ENCODE results near the gene CHST8.

The CHST8 gene

GRCh38 chr19:33582914-33583313 lies 38.8 kb upstream of the CHST8 start:
- H3K79me2 ChIP-seq (ENCODE audit: insufficient read depth, low read length), result no peaks in the 10 kb centered on the region
- TF ChIP-seq EZH2 (IDR thresholded peaks at IDR 0.05; ENCODE audit: borderline replicate concordance, low read depth, low read length, severe bottlenecking) (no peak), CTCF (IDR thresholded peaks at IDR 0.05; ENCODE audit: borderline replicate concordance, extremely low read depth, low read length, poor library complexity, severe bottlenecking) (no peak)
- no peak overlapping the region for H3K27ac ChIP-seq (ENCODE audit: low read length)
- no peak for ATAC-seq (ENCODE audit: insufficient read depth, low read depth)
- H3K27me3 ChIP-seq (ENCODE audit: insufficient read depth, low read length, poor library complexity), result no peaks in the 10 kb centered on the region
- no peak overlapping the region for H2AFZ ChIP-seq (ENCODE audit: low read depth, low read length)
- H3K4me3 ChIP-seq (ENCODE audit: low read depth in 1 of 2, low read length in 2 of 2), result no peak overlapping the region
- no peak overlapping the region for H3K9ac ChIP-seq (ENCODE audit: low read depth, low read length)
- no peaks in the 10 kb centered on the region for H3K9me3 ChIP-seq (ENCODE audit: insufficient read depth, low read length, severe bottlenecking)
- DNase-seq, result no peak
- H3K36me3 ChIP-seq (ENCODE audit: insufficient read depth, low read length), result no peaks in the 10 kb centered on the region
- H4K20me1 ChIP-seq (ENCODE audit: insufficient read depth, low read length), result no peaks in the 10 kb centered on the region
- no peak overlapping the region for H3K4me2 ChIP-seq (ENCODE audit: insufficient read depth, low read length)
- no peaks in the 10 kb centered on the region for H3K4me1 ChIP-seq (ENCODE audit: insufficient read depth, low read length)

DNA sequence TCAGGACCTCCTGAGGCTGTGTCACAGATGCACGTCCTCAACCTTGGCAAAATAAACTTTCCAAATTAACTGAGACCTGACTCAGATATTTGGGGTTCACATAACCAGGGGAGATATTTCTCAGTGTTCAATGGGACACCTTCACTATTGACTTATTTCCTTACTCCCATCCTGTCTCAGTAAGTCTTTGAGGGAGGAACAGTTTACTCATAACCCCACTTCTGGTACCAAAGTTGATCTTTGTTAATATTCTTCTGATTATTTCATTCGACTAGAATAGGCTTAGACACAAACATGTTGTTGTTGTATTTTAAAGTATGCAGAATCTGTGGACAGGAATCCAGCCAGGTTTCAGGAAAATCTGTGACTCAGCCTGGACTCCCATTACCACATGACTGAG lies 34.6 kb upstream of the CHST8 start:
- no peaks in the 10 kb centered on the region for H3K27me3 ChIP-seq (ENCODE audit: insufficient read depth, low read length, poor library complexity)
- H3K27ac ChIP-seq (ENCODE audit: low read length), result no peak overlapping the region
- no peak overlapping the region for H3K4me2 ChIP-seq (ENCODE audit: insufficient read depth, low read length)
- no peak for TF ChIP-seq CTCF (IDR thresholded peaks at IDR 0.05; ENCODE audit: borderline replicate concordance, extremely low read depth, low read length, poor library complexity, severe bottlenecking)
- no peak for TF ChIP-seq EZH2 (IDR thresholded peaks at IDR 0.05; ENCODE audit: borderline replicate concordance, low read depth, low read length, severe bottlenecking)
- no peak for ATAC-seq (ENCODE audit: insufficient read depth, low read depth)
- no peak for DNase-seq
- H3K79me2 ChIP-seq (ENCODE audit: insufficient read depth, low read length), result no peaks in the 10 kb centered on the region
- H3K9ac ChIP-seq (ENCODE audit: low read depth, low read length), result no peak overlapping the region
- no peaks in the 10 kb centered on the region for H3K4me1 ChIP-seq (ENCODE audit: insufficient read depth, low read length)
- no peak overlapping the region for H3K4me3 ChIP-seq (ENCODE audit: low read depth in 1 of 2, low read length in 2 of 2)
- no peaks in the 10 kb centered on the region for H3K36me3 ChIP-seq (ENCODE audit: insufficient read depth, low read length)
- peaks cover 2% of the 10 kb centered on the region for H3K9me3 ChIP-seq (ENCODE audit: insufficient read depth, low read length, severe bottlenecking)
- no peak overlapping the region for H2AFZ ChIP-seq (ENCODE audit: low read depth, low read length)
- H4K20me1 ChIP-seq (ENCODE audit: insufficient read depth, low read length), result no peaks in the 10 kb centered on the region

- no peaks in the 10 kb centered on the region for H3K4me1 ChIP-seq (ENCODE audit: insufficient read depth, low read length)
- no peaks in the 10 kb centered on the region for H3K27me3 ChIP-seq (ENCODE audit: insufficient read depth, low read length, poor library complexity)
- no peak overlapping the region for H3K27ac ChIP-seq (ENCODE audit: low read length)
- peaks cover 2% of the 10 kb centered on the region for H3K9me3 ChIP-seq (ENCODE audit: insufficient read depth, low read length, severe bottlenecking)
- ATAC-seq (ENCODE audit: insufficient read depth, low read depth), result no peak
- no peak overlapping the region for H3K9ac ChIP-seq (ENCODE audit: low read depth, low read length)
- no peak overlapping the region for H2AFZ ChIP-seq (ENCODE audit: low read depth, low read length)
- no peaks in the 10 kb centered on the region for H3K36me3 ChIP-seq (ENCODE audit: insufficient read depth, low read length)
- no peak for DNase-seq
- H4K20me1 ChIP-seq (ENCODE audit: insufficient read depth, low read length), result no peaks in the 10 kb centered on the region
- H3K79me2 ChIP-seq (ENCODE audit: insufficient read depth, low read length), result no peaks in the 10 kb centered on the region
- H3K4me2 ChIP-seq (ENCODE audit: insufficient read depth, low read length), result no peak overlapping the region
- no peak overlapping the region for H3K4me3 ChIP-seq (ENCODE audit: low read depth in 1 of 2, low read length in 2 of 2)
- no peak for TF ChIP-seq EZH2 (IDR thresholded peaks at IDR 0.05; ENCODE audit: borderline replicate concordance, low read depth, low read length, severe bottlenecking)
- no peak for TF ChIP-seq CTCF (IDR thresholded peaks at IDR 0.05; ENCODE audit: borderline replicate concordance, extremely low read depth, low read length, poor library complexity, severe bottlenecking)
Observed at GRCh38 chr19:33590224-33590623, 31.5 kb upstream of the CHST8 start.

DNA sequence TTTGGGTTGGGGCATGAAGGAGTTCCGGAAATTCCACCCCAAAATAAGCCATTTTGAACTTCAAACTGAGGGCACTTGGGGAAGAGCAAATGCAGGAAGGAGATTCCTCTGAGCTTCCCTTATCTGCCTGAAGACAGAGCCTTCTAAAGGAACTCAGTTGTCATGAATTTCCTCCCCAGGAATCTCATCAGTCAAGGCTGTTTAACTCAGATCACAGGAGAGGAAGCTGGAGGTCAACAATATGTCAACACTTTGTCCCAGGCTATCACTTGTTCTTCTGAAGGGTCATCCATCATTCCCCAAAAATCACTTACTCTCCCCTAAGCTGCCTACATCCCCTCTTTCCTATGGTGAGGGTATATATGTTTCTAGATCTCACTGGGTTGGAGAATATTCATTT lies 26.0 kb upstream of the CHST8 start:
- ATAC-seq (ENCODE audit: insufficient read depth, low read depth) (no peak), DNase-seq (no peak)
- Histone ChIP-seq H3K27me3 (ENCODE audit: insufficient read depth, low read length, poor library complexity) (no peaks in the 10 kb centered on the region), H3K4me1 (ENCODE audit: insufficient read depth, low read length) (no peaks in the 10 kb centered on the region), H3K4me3 (ENCODE audit: low read depth in 1 of 2, low read length in 2 of 2) (no peak overlapping the region), H3K9ac (ENCODE audit: low read depth, low read length) (no peak overlapping the region), H2AFZ (ENCODE audit: low read depth, low read length) (no peak overlapping the region), H3K27ac (ENCODE audit: low read length) (no peak overlapping the region), H3K36me3 (ENCODE audit: insufficient read depth, low read length) (no peaks in the 10 kb centered on the region), H3K4me2 (ENCODE audit: insufficient read depth, low read length) (no peak overlapping the region), H3K79me2 (ENCODE audit: insufficient read depth, low read length) (no peaks in the 10 kb centered on the region), H4K20me1 (ENCODE audit: insufficient read depth, low read length) (no peaks in the 10 kb centered on the region), H3K9me3 (ENCODE audit: insufficient read depth, low read length, severe bottlenecking) (no peaks in the 10 kb centered on the region)
- TF ChIP-seq EZH2 (IDR thresholded peaks at IDR 0.05; ENCODE audit: borderline replicate concordance, low read depth, low read length, severe bottlenecking) (no peak), CTCF (IDR thresholded peaks at IDR 0.05; ENCODE audit: borderline replicate concordance, extremely low read depth, low read length, poor library complexity, severe bottlenecking) (no peak)
